Measurements from ENCODE around the gene SULT2B1.

SULT2B1 gene

DNA sequence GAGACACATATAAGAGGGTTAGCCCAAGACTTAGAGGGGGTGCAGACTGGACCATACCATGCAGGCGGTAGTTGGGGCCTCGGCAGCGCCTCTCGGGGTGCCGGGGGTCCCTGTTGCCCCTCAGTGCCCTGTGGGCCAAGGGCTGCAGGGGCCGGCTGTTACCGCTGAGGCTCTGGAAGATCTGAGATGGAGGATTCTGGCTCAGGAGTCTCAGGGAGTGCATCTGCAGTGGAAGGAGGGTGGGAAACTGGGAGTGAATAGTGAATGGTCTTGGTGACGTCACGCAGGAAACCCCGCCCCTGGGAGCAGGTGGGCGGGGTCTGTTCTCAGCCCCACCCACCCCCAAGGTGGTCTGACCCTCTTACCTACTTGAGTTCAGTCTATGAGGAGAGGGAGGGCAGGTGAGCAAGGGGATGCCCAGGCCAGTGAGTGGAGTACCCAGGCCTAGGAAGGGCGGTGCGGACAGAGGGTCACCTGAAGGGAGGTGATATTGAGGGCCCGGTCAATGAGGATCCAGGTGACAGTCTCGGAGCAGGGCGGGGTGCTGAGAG, 86.9 kb downstream of the SULT2B1 start:
- H3K27ac ChIP-seq (ENCODE audit: low read depth, low read length), result peak overlapping the region; percentile 90; the same call in 1 of the 2 replicates
- peak overlapping the region; percentile 29; the same call in 1 of the 2 replicates for H3K4me3 ChIP-seq (ENCODE audit: low read length)
- peaks cover 15% of the 10 kb centered on the region for H3K27me3 ChIP-seq (ENCODE audit: insufficient read depth, low read length)
- no peaks in the 10 kb centered on the region for H3K9me3 ChIP-seq (ENCODE audit: insufficient read depth, low read depth, low read length)
- peaks cover 14% of the 10 kb centered on the region for H3K4me1 ChIP-seq (ENCODE audit: insufficient read depth, low read length)
- no peak overlapping the region for H3K9ac ChIP-seq (ENCODE audit: low read depth, low read length)
- H3K36me3 ChIP-seq (ENCODE audit: insufficient read depth, low read length), result no peaks in the 10 kb centered on the region
- WGBS, result 88% methylated on average over 15 of the region's 16 CpGs

DNA sequence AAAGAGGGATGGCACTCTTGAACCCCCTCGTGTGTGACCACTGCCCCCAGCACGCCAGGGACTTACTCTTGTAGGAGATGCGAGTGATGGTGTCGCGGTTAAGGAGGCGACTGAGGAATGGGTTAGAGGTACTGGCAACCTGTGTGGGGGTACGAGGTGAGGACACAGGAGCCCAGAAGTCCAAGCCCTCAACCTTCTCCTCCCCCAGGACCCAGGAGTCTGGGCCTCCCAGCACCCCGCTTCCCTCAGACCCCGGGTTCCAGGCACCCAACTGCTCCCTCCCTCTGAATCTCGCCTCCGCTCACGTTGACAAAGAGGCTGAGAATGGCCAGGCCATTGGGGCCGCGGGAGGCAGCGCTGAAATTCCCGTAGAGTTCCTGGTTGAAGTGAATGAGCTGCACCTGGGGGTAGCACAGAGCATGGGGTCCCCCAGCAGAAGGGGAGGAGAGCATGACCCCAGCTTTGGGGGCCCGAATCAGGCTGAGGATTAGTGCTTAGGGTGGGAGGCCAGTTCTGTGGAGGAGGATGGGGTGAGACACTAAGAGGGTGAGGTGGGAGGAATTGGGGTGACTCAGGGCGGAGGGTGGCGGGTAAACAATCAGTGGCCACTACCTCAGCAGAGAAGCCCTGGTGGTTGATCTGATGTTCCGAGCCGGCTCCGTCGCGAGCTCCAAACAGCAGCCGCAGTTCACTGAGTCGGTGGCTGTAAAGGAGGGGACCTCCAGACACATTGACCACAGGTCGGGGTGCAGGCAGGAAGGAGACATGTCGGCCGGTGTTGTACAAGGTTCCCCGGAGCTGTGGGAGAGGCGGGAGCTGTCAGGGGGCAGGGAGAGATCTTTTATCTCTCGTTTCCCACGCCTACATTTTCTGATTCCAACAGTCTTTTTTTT, 87.8 kb downstream of the SULT2B1 start:
- Histone ChIP-seq H3K9me3 (ENCODE audit: insufficient read depth, low read depth, low read length) (no peaks in the 10 kb centered on the region), H3K27me3 (ENCODE audit: insufficient read depth, low read length) (peaks cover 15% of the 10 kb centered on the region), H3K4me1 (ENCODE audit: insufficient read depth, low read length) (peaks cover 17% of the 10 kb centered on the region), H3K36me3 (ENCODE audit: insufficient read depth, low read length) (no peaks in the 10 kb centered on the region), H3K4me3 (ENCODE audit: low read length) (no peak overlapping the region), H3K9ac (ENCODE audit: low read depth, low read length) (no peak overlapping the region), H3K27ac (ENCODE audit: low read depth, low read length) (peak overlapping the region; percentile 48; the same call in 1 of the 2 replicates)
- 87% methylated on average over 31 of the region's 33 CpGs for WGBS

DNA sequence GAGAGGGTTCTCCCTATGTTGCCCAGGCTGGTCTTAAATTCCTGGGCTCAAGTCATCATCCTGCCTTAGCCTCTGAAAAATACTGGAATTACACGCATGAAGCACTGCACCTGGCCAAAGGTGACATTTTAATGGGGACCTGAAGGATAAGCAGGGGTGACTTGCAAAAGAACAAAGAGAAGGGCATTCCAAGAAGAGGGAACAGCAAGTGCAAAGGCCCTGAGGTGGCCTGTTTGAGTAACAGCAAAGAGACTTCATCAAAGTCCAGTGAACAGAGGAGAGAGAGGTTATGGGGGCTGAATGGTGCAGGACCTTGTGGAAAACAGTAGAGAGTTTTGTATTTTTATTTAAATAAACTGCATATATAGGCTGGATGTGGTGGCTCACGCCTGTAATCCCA, 89.9 kb downstream of the SULT2B1 start:
- Histone ChIP-seq H3K4me1 (ENCODE audit: insufficient read depth, low read length) (peaks cover 17% of the 10 kb centered on the region), H3K27me3 (ENCODE audit: insufficient read depth, low read length) (peaks cover 2% of the 10 kb centered on the region; the same call in 1 of the 2 replicates), H3K9me3 (ENCODE audit: insufficient read depth, low read depth, low read length) (no peaks in the 10 kb centered on the region), H3K9ac (ENCODE audit: low read depth, low read length) (no peak overlapping the region), H3K4me3 (ENCODE audit: low read length) (no peak overlapping the region), H3K36me3 (ENCODE audit: insufficient read depth, low read length) (no peaks in the 10 kb centered on the region), H3K27ac (ENCODE audit: low read depth, low read length) (no peak overlapping the region)
- 90% methylated on average over 1 of the region's 2 CpGs for WGBS

DNA sequence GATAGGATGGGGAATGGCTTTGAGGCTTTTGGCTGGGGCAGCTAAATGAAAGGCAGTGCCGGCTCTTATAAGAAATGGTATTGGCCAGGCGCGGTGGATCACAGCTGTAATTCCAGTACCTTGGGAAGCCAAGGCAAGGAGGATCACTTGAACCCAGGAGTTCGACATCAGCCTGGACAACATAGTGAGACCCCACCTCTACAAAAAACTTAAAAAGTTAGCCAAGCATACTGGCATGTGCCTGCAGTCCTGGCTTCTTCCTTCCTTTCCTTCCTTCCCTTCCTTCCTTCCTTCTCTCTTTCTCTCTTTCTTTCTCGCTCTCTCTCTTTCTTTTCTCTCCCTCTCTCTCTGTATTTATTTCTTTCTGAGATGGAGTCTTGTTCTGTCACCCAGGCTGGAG, 90.9 kb downstream of the SULT2B1 start:
- Histone ChIP-seq H3K27ac (ENCODE audit: low read depth, low read length) (no peak overlapping the region), H3K36me3 (ENCODE audit: insufficient read depth, low read length) (no peaks in the 10 kb centered on the region), H3K27me3 (ENCODE audit: insufficient read depth, low read length) (no peaks in the 10 kb centered on the region), H3K4me3 (ENCODE audit: low read length) (no peak overlapping the region), H3K9ac (ENCODE audit: low read depth, low read length) (no peak overlapping the region), H3K9me3 (ENCODE audit: insufficient read depth, low read depth, low read length) (no peaks in the 10 kb centered on the region), H3K4me1 (ENCODE audit: insufficient read depth, low read length) (peaks cover 17% of the 10 kb centered on the region)
- WGBS, result 91% methylated on average over 5 of the region's 5 CpGs

DNA sequence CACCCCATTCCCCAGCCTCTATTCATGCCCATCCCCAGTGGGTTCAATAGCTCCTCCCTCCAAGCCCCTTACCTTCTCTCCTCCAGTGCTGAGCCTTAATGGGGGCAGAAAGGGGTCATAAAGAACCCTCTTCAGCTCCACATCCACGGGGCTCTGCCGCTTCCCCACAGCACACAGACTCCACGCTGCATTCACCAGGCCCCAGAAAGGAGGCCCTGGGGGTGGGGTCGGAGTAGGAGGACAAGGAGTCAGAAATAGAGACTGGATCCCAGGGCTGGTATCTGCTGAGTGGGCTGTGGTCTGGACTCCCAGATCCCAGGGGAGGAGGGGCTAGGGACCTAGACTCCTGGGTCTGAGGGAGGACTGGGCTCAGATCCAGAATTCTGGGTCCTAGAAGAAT, 92.4 kb downstream of the SULT2B1 start:
- 77% methylated on average over 2 of the region's 4 CpGs for WGBS
- Histone ChIP-seq H3K4me3 (ENCODE audit: low read length) (peak overlapping the region; percentile 67), H3K9ac (ENCODE audit: low read depth, low read length) (0 out of 2 replicates have a peak overlapping the region, but pooled peaks have one; percentile 14), H3K9me3 (ENCODE audit: insufficient read depth, low read depth, low read length) (no peaks in the 10 kb centered on the region), H3K27ac (ENCODE audit: low read depth, low read length) (peak overlapping the region; percentile 96; the same call in 1 of the 2 replicates), H3K4me1 (ENCODE audit: insufficient read depth, low read length) (peaks cover 11% of the 10 kb centered on the region; the same call in 1 of the 2 replicates), H3K36me3 (ENCODE audit: insufficient read depth, low read length) (no peaks in the 10 kb centered on the region), H3K27me3 (ENCODE audit: insufficient read depth, low read length) (no peaks in the 10 kb centered on the region)

DNA sequence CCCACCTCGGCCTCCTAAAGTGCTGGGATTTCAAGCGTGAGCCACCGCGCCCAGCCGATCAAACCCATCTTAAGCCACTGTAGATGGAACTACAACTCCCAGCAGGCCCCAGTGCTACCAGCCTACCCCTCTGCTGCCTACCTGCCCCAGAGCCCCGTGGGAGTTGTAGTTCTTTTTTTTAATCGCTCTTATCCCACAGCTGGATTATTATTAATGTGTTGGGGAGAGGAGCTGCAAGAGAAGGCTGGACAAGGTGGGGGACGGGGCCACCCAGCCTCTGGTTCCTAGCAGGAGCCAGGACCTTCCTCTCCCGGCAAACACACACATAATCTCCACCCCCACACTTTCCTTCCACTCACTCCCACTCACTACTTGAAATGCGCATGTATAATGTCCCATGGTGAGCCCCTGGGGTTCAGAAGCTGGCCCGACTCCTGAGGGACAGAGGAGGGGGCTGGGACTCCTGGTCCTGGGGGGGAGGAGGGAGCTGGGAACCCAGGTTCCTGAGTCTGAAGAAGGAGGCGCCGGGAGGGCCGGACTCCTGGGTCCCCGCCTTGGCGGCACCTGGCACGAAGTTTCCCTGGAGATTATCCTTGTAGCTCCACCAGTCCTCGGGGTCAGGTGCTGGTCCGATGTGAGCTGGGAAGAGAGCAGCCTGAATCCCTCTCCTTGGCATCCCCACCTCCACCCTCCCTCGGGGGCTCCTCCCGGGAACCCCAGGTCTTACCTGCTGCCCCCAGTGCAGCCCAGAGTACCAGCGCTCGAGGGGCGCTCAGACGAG, 93.1 kb downstream of the SULT2B1 start:
- WGBS, result 1% methylated on average over 23 of the region's 25 CpGs
- H3K36me3 ChIP-seq (ENCODE audit: insufficient read depth, low read length), result no peaks in the 10 kb centered on the region
- no peaks in the 10 kb centered on the region for H3K9me3 ChIP-seq (ENCODE audit: insufficient read depth, low read depth, low read length)
- H3K27ac ChIP-seq (ENCODE audit: low read depth, low read length), result peak overlapping the region; percentile 96
- H3K9ac ChIP-seq (ENCODE audit: low read depth, low read length), result peak overlapping the region; percentile 17; the same call in 1 of the 2 replicates
- peaks cover 7% of the 10 kb centered on the region; the same call in 1 of the 2 replicates for H3K4me1 ChIP-seq (ENCODE audit: insufficient read depth, low read length)
- no peaks in the 10 kb centered on the region for H3K27me3 ChIP-seq (ENCODE audit: insufficient read depth, low read length)
- H3K4me3 ChIP-seq (ENCODE audit: low read length), result peak overlapping the region; percentile 67

DNA sequence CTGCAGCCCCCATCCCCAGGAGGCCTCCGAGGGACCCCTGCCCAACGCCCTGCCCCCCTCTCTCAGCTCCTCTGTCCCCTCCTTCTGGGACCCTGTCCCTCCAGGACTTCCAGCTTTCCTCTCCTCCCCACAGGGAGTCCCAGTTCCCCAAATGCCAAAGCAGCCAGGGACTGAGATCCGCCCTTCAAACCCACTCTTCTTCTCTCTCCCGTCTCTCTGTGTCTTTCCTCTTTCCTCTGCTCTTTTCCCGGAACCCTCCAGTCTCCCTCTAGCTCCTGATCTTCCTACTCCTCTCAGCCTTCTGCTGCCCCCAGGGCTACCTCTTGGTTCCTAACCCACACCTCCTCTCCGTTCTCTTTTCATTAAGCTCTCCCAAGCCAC, 93.6 kb downstream of the SULT2B1 start:
- Histone ChIP-seq H3K36me3 (ENCODE audit: insufficient read depth, low read length) (no peaks in the 10 kb centered on the region), H3K9ac (ENCODE audit: low read depth, low read length) (peak overlapping the region; percentile 17), H3K9me3 (ENCODE audit: insufficient read depth, low read depth, low read length) (no peaks in the 10 kb centered on the region), H3K27ac (ENCODE audit: low read depth, low read length) (peak overlapping the region; percentile 96), H3K4me3 (ENCODE audit: low read length) (peak overlapping the region; percentile 67), H3K4me1 (ENCODE audit: insufficient read depth, low read length) (peaks cover 6% of the 10 kb centered on the region; the same call in 1 of the 2 replicates), H3K27me3 (ENCODE audit: insufficient read depth, low read length) (no peaks in the 10 kb centered on the region)
- under 1% methylated on average over 6 of the region's 6 CpGs for WGBS

DNA sequence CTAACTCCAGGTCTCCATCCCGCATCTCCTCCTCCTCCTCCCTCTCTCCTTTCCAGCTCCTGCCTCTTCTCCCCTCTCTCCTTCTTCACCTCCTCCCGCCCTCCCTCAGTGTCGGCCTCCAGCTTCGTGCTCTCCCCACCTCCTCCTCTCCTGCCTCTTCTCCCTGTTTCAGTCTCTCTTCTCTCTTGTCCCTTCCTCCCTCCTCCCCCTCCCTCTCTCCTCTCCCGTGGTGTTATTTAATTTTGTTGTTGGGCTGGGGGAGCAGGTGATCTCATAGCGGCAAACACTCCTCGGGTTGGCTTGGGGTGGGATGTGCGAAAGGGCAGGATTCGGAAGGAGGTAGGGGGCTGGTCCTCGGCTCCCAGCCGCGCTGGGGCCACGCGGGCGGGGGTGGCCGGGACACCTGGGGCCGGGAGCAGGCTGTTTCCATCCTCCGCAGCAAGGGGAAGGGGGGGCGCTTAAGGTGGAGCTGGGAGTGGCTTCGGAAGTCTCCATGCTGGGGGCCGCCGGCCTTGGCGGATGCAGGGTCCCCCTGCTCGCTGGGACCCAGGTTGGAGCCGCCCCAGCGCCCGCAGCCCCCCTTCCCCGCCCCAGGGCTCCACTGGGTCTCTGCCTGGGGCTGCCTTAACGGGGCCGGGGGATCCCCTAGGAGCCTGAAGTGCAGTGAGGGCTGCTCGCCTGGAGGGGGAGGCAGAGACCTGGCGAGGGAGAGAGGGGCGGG, 94.2 kb downstream of the SULT2B1 start, which contains the start of gene CA11:
Gene CA11, minus strand, starts transcription at position 187 of the 721 bp plus-strand sequence. CDS start 555 bp downstream, outside the sequence.
- Histone ChIP-seq H3K36me3 (ENCODE audit: insufficient read depth, low read length) (no peaks in the 10 kb centered on the region), H3K27ac (ENCODE audit: low read depth, low read length) (peak within 1 kb of the TSS; percentile 96), H3K27me3 (ENCODE audit: insufficient read depth, low read length) (no peaks in the 10 kb centered on the region), H3K9ac (ENCODE audit: low read depth, low read length) (peak within 1 kb of the TSS; percentile 17), H3K9me3 (ENCODE audit: insufficient read depth, low read depth, low read length) (no peaks in the 10 kb centered on the region), H3K4me1 (ENCODE audit: insufficient read depth, low read length) (peaks cover 6% of the 10 kb centered on the region; the same call in 1 of the 2 replicates), H3K4me3 (ENCODE audit: low read length) (peak within 1 kb of the TSS; percentile 67)
- under 1% methylated on average over 32 of the region's 33 CpGs for WGBS

DNA sequence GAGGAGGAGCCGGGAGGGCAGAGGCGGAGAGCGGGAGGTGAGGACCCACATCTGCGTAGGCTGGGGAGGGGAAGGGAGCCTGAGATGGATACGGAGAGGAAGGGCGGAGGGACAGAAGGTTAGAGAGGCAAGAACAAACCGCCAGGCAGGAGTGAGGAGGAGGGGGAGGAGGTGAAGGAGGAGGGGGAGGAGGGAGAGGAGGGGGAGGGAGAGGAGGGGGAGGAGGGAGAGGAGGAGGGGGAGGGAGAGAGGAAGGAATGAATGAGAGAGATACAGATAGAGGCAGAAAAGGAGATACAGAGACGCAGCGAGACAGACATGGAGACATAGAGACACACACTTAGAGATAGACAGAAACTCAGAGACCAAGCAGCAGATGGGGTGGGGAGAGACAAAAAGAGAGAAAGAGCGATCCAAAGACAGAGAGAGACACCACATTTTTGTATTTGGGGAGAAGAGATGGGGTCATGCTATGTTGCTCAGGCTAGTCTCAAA, 94.8 kb downstream of the SULT2B1 start:
- 23% methylated on average over 8 of the region's 10 CpGs for WGBS
- Histone ChIP-seq H3K4me3 (ENCODE audit: low read length) (peak overlapping the region; percentile 67), H3K9me3 (ENCODE audit: insufficient read depth, low read depth, low read length) (no peaks in the 10 kb centered on the region), H3K4me1 (ENCODE audit: insufficient read depth, low read length) (peaks cover 6% of the 10 kb centered on the region; the same call in 1 of the 2 replicates), H3K36me3 (ENCODE audit: insufficient read depth, low read length) (no peaks in the 10 kb centered on the region), H3K9ac (ENCODE audit: low read depth, low read length) (no peak overlapping the region), H3K27ac (ENCODE audit: low read depth, low read length) (peak overlapping the region; percentile 96; the same call in 1 of the 2 replicates), H3K27me3 (ENCODE audit: insufficient read depth, low read length) (no peaks in the 10 kb centered on the region)

DNA sequence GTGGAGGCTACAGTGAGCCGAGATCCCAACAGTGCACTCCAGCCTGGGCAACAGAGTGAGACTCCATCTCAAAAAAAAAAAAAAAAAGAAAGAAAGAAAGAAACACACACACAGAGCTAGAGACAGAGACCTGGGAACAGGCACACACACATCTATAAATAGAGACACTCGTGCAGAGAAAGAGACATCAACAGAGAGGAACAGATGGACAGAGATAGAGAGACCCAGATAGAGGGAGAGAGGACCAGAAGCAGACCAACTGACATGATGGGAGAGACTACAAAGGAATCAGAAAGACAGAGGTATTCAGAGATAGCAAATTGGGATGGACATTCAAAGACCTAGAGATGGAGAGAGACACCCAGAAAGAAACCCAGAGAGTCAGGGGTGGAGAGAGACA, 96.2 kb downstream of the SULT2B1 start:
- Histone ChIP-seq H3K9me3 (ENCODE audit: insufficient read depth, low read depth, low read length) (no peaks in the 10 kb centered on the region), H3K4me3 (ENCODE audit: low read length) (no peak overlapping the region), H3K27ac (ENCODE audit: low read depth, low read length) (no peak overlapping the region), H3K4me1 (ENCODE audit: insufficient read depth, low read length) (peaks cover 6% of the 10 kb centered on the region; the same call in 1 of the 2 replicates), H3K36me3 (ENCODE audit: insufficient read depth, low read length) (no peaks in the 10 kb centered on the region), H3K9ac (ENCODE audit: low read depth, low read length) (no peak overlapping the region), H3K27me3 (ENCODE audit: insufficient read depth, low read length) (no peaks in the 10 kb centered on the region)
- 95% methylated on average over 2 of the region's 2 CpGs for WGBS
